ENCODE measurements around the gene ARL4A.

- TF ChIP-seq YY1 (IDR thresholded peaks at IDR 0.05; ENCODE audit: low read depth, low read length) (no peak), EZH2 (IDR thresholded peaks at IDR 0.05; ENCODE audit: borderline replicate concordance, control insufficient read depth, low read depth, low read length) (no peak), ELK1 (IDR thresholded peaks at IDR 0.05; ENCODE audit: low read depth, low read length) (no peak), NFYB (IDR thresholded peaks at IDR 0.05; ENCODE audit: insufficient read depth, low read depth, low read length) (no peak)
These were observed 2.0 kb downstream of the ARL4A start for GRCh38 chr7:12689451-12689850.
